Stomach (tissue), 4 donors: ENCODE results near the gene CHURC1.

Experiments
- EP300 ChIP-seq: sonication (generic); formaldehyde crosslinking; IDR thresholded peaks from one replicate; pipeline ENCODE4 v1.6.1; 2017; ENCODE audit warnings: antibody characterized with exemption
- POLR2A ChIP-seq, 4 donors: fragments of 450-650 bp; IDR thresholded peaks; one replicate each; pipeline ENCODE4 v1.6.1; 2016; ENCODE audit warnings: antibody characterized with exemption in 4 of 4, control low read depth in 2 of 4, mild to moderate bottlenecking in 1 of 4, moderate library complexity in 1 of 4
- TF ChIP-seq, protein P1 (sequence below), 7 experiments: fragments of 450-650 bp in 4 of 7; fragments of 200-600 bp in 3 of 7; sonication (generic) in 3 of 7; IDR thresholded peaks; one replicate each; pipeline ENCODE4 v1.5.1; 2016 to 2019; ENCODE audit warnings: antibody characterized with exemption in 7 of 7, control low read depth in 2 of 7, mild to moderate bottlenecking in 1 of 7

DNA sequence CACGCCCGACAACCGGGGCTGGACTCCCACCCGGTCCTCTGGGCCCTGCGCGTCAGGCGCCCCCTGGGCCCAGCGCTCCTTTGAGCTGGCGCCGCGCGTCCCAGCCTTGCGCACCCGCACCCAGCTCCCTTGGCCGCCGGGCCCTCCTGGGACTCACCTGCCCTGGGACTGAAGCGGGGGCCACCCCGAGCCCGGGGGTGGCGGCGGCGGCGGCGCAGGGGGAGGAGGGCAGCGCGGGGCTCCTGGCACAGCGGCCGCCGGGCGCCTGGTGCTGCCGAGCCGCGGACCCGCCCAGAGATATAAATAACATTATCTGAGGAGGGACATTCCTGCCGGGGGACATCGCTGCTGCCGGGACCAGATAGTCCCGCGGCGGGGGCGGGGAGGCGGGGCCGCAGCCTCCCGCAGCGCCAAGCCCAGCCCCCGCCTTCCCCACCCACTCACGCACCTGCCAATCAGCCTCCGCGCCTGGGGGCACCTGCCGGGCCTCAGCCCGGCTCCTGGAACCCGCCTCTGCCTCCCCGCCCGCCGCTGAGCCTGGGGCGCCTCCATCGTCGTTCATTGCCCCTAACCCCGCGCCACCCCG is 34.5 kb upstream of the CHURC1 start, which contains the start of gene SPTB:
- TF ChIP-seq, protein P1, sequence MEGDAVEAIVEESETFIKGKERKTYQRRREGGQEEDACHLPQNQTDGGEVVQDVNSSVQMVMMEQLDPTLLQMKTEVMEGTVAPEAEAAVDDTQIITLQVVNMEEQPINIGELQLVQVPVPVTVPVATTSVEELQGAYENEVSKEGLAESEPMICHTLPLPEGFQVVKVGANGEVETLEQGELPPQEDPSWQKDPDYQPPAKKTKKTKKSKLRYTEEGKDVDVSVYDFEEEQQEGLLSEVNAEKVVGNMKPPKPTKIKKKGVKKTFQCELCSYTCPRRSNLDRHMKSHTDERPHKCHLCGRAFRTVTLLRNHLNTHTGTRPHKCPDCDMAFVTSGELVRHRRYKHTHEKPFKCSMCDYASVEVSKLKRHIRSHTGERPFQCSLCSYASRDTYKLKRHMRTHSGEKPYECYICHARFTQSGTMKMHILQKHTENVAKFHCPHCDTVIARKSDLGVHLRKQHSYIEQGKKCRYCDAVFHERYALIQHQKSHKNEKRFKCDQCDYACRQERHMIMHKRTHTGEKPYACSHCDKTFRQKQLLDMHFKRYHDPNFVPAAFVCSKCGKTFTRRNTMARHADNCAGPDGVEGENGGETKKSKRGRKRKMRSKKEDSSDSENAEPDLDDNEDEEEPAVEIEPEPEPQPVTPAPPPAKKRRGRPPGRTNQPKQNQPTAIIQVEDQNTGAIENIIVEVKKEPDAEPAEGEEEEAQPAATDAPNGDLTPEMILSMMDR (IDR thresholded peaks at IDR 0.05) = no peak
- TF ChIP-seq POLR2A (IDR thresholded peaks at IDR 0.05) (no peak), EP300 (no peak)
